ENCODE data around the gene CAD. TPM values are rescaled to one million over a fixed set of nuclear protein-coding genes. Genes with fewer than 3 reads are reported as not detected.

Gene CAD
- total RNA-seq, 1 donor: 30.8 TPM

DNA sequence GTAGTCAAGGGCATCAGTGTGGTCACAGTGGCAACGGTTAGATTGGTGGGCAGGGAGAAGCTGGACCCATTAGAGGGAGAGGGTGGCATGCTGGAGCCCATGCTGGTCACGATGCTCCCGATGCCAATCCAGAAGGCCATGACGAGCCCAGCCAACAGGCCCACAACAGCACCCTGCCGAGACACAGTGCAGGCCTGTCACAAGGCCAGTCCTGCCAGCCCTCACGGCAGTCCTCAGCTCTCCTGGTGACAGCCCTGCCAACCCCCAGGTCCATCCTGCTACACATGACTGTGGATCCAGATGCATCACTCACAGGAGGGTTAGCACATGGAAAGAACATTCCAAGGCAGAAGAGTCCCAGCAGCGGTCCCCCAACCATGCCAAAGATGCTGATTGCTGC, 15.5 kb upstream of the CAD start:
- no peak overlapping the region for H2AFZ ChIP-seq (ENCODE audit: low read length)

GRCh38 chr2:27202854-27203253, 14.3 kb upstream of the CAD start:
- TF ChIP-seq, protein P1, sequence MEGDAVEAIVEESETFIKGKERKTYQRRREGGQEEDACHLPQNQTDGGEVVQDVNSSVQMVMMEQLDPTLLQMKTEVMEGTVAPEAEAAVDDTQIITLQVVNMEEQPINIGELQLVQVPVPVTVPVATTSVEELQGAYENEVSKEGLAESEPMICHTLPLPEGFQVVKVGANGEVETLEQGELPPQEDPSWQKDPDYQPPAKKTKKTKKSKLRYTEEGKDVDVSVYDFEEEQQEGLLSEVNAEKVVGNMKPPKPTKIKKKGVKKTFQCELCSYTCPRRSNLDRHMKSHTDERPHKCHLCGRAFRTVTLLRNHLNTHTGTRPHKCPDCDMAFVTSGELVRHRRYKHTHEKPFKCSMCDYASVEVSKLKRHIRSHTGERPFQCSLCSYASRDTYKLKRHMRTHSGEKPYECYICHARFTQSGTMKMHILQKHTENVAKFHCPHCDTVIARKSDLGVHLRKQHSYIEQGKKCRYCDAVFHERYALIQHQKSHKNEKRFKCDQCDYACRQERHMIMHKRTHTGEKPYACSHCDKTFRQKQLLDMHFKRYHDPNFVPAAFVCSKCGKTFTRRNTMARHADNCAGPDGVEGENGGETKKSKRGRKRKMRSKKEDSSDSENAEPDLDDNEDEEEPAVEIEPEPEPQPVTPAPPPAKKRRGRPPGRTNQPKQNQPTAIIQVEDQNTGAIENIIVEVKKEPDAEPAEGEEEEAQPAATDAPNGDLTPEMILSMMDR (IDR thresholded peaks at IDR 0.05; ENCODE audit: extremely low read depth, low read depth, low read length): no peak
- Histone ChIP-seq H3K36me3 (ENCODE audit: insufficient read depth, low read length) (peaks cover 28% of the 10 kb centered on the region), H3K4me1 (ENCODE audit: insufficient read depth, low read length) (no peaks in the 10 kb centered on the region), H2AFZ (ENCODE audit: low read length) (no peak overlapping the region), H3K4me3 (ENCODE audit: insufficient read depth, low read length) (no peak overlapping the region), H3K4me2 (ENCODE audit: insufficient read depth, low read length) (no peak overlapping the region), H3K27me3 (ENCODE audit: insufficient read depth, low read length) (no peaks in the 10 kb centered on the region), H3K9me3 (ENCODE audit: low read depth, low read length) (no peaks in the 10 kb centered on the region), H4K20me1 (ENCODE audit: insufficient read depth, low read length) (no peaks in the 10 kb centered on the region), H3K27ac (ENCODE audit: low read depth, low read length) (no peak overlapping the region), H3K79me2 (ENCODE audit: insufficient read depth, low read length) (no peaks in the 10 kb centered on the region)
- DNase-seq (ENCODE audit: insufficient read length, low spot score, missing footprints): no peak

More for the DNA sequence above, 15.5 kb upstream of the CAD start:
- no peaks in the 10 kb centered on the region for H3K27me3 ChIP-seq (ENCODE audit: insufficient read depth, low read length)
- H3K27ac ChIP-seq (ENCODE audit: low read depth, low read length): no peak overlapping the region
- H3K79me2 ChIP-seq (ENCODE audit: insufficient read depth, low read length): no peaks in the 10 kb centered on the region
- H3K4me3 ChIP-seq (ENCODE audit: insufficient read depth, low read length): no peak overlapping the region
- peak; percentile 3 for DNase-seq (ENCODE audit: insufficient read length, low spot score, missing footprints)
- no peaks in the 10 kb centered on the region for H3K9me3 ChIP-seq (ENCODE audit: low read depth, low read length)
- H3K4me1 ChIP-seq (ENCODE audit: insufficient read depth, low read length): no peaks in the 10 kb centered on the region
- H4K20me1 ChIP-seq (ENCODE audit: insufficient read depth, low read length): no peaks in the 10 kb centered on the region
- peaks cover 28% of the 10 kb centered on the region for H3K36me3 ChIP-seq (ENCODE audit: insufficient read depth, low read length)
- H3K4me2 ChIP-seq (ENCODE audit: insufficient read depth, low read length): no peak overlapping the region
- TF ChIP-seq, protein P1 (IDR thresholded peaks at IDR 0.05; ENCODE audit: extremely low read depth, low read depth, low read length): no peak

GRCh38 chr2:27203741-27204140, 13.4 kb upstream of the CAD start:
- no peak overlapping the region for H3K27ac ChIP-seq (ENCODE audit: low read depth, low read length)
- no peaks in the 10 kb centered on the region for H3K27me3 ChIP-seq (ENCODE audit: insufficient read depth, low read length)
- H3K9me3 ChIP-seq (ENCODE audit: low read depth, low read length): no peaks in the 10 kb centered on the region
- H3K4me3 ChIP-seq (ENCODE audit: insufficient read depth, low read length): no peak overlapping the region
- no peaks in the 10 kb centered on the region for H4K20me1 ChIP-seq (ENCODE audit: insufficient read depth, low read length)
- no peaks in the 10 kb centered on the region for H3K4me1 ChIP-seq (ENCODE audit: insufficient read depth, low read length)
- peaks cover 34% of the 10 kb centered on the region for H3K36me3 ChIP-seq (ENCODE audit: insufficient read depth, low read length)
- TF ChIP-seq, protein P1 (IDR thresholded peaks at IDR 0.05; ENCODE audit: extremely low read depth, low read depth, low read length): no peak
- peak; percentile 22 for DNase-seq (ENCODE audit: insufficient read length, low spot score, missing footprints)
- H3K79me2 ChIP-seq (ENCODE audit: insufficient read depth, low read length): no peaks in the 10 kb centered on the region
- no peak overlapping the region for H2AFZ ChIP-seq (ENCODE audit: low read length)
- no peak overlapping the region for H3K4me2 ChIP-seq (ENCODE audit: insufficient read depth, low read length)

- peak; percentile 53 for DNase-seq (ENCODE audit: insufficient read length, low spot score, missing footprints)
Observed at GRCh38 chr2:27204566-27204965, 12.6 kb upstream of the CAD start.

More at GRCh38 chr2:27204566-27204965, 12.6 kb upstream of the CAD start:
- H4K20me1 ChIP-seq (ENCODE audit: insufficient read depth, low read length): no peaks in the 10 kb centered on the region
- no peaks in the 10 kb centered on the region for H3K4me1 ChIP-seq (ENCODE audit: insufficient read depth, low read length)
- H2AFZ ChIP-seq (ENCODE audit: low read length): no peak overlapping the region
- TF ChIP-seq, protein P1 (IDR thresholded peaks at IDR 0.05; ENCODE audit: extremely low read depth, low read depth, low read length): no peak
- no peaks in the 10 kb centered on the region for H3K79me2 ChIP-seq (ENCODE audit: insufficient read depth, low read length)
- no peak overlapping the region for H3K27ac ChIP-seq (ENCODE audit: low read depth, low read length)
- H3K27me3 ChIP-seq (ENCODE audit: insufficient read depth, low read length): no peaks in the 10 kb centered on the region
- no peaks in the 10 kb centered on the region for H3K9me3 ChIP-seq (ENCODE audit: low read depth, low read length)
- peaks cover 43% of the 10 kb centered on the region for H3K36me3 ChIP-seq (ENCODE audit: insufficient read depth, low read length)
- no peak overlapping the region for H3K4me2 ChIP-seq (ENCODE audit: insufficient read depth, low read length)
- no peak overlapping the region for H3K4me3 ChIP-seq (ENCODE audit: insufficient read depth, low read length)

Measured in osteoblast (primary cell).